GM11168 (cell line): Measurements from ENCODE around the gene IL36G.

Experiments used
- in situ Hi-C: fragments of 300-500 bp; cut with MboI; formaldehyde crosslinking; loops from one replicate; pipeline ENCODE4 v1.12.0; 2022; ENCODE audit warnings: low sequenced_read_pairs; ENCODE audit not compliant: unreplicated experiment

Gene IL36G

DNA sequence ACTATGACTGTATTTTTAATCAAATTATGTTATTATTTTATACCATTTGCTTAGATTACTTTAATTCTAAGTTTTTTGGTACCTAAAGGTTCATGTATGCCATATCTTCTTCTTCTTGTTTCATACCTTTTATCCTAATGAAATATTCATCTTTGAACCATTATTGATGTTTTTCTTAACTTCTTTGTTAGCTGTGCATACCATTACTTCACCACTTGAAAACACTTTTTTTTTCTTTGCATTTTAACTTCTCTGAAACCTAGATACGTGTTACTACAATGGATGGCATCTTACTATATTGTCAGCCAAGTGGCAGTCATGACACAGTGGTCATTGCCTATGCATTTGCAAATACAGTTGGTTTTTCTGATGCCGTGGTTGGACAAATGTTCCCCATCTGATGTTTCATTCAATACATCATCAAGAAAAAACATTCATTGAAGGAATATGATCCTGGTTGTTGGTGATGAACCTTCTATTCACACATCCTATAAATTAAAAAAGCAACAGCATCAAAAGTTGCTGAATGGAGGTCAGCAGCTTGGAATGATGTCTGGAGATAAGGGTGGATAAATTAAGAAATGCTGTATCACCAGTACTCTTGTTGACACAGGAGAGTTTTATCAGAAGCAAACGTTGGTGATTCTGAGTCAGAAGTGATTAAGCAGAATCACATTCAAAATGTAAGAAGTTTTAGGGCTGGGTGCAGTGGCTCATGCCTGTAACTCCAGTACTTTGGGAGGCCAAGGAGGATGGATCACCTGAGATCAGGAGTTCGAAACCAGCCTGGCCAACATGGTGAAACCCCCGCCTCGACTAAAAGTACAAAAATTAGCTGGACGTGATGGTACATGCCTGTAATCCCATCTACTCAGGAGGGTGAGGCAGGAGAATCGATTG, 34.9 kb downstream of the IL36G start:
- in situ Hi-C loops = no loop called here

DNA sequence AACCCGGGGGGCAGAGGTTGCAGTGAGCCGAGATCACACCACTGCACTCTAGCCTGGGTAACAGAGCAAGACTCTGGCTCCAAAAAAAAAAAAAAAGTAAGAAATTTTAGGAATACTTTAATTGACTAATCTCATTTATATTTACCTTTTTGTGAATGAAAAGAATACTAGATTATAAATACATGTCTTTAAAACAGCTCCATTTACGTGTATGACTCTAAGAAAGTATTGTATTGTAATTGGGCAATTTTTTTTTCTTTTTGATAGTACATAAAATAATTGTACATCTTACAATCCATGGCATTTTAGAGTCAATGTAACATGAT, 35.5 kb downstream of the IL36G start:
- in situ Hi-C loops = no loop called here

- in situ Hi-C loops = no loop called here
These were observed 36.3 kb downstream of the IL36G start for GRCh38 chr2:113014067-113014466.

GRCh38 chr2:113015042-113015441, 37.2 kb downstream of the IL36G start:
- in situ Hi-C loops = no loop called here

GRCh38 chr2:113015655-113016054, 37.8 kb downstream of the IL36G start:
- in situ Hi-C loops = no loop called here

DNA sequence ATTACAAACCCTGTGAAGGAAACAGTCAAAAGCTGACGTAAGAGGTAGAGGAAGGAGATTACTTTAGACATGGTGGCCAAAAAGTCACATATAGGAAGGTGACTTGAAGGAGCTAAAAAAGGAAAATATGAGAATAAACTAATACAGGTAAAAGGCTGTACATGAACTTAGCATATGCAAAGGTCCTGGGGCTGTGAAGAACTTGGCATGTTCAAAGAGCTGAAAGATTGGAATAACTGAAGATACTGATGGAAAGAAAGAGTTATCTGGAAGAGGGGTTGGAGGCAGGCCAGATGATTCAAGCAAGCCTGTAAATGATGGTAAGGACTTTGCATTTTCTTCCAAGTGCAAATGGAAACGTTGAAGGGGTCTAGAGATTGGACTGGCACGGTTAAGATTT, 40.7 kb downstream of the IL36G start:
- in situ Hi-C loops = no loop called here

DNA sequence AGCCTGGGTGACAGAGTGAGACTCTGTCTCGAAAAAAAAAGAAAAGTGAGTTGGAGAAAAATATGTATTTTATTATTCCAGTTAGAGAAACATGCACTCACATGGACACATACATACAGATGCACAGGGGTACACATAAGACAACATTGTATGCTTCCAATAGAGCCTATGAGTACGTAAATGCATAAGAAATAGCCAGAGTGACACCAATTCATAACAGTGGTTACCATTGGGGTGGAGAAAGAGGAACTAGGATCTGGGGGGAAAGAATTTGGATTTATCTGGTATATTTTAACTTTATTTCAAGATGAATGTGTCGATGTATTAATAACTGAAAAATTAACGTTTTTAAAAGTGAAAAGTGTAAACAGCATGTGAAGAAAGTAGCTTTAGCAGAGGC, 43.5 kb downstream of the IL36G start:
- in situ Hi-C loops = no loop called here

- in situ Hi-C loops = no loop called here
These were observed 47.0 kb downstream of the IL36G start for GRCh38 chr2:113024764-113025163.

GRCh38 chr2:113025737-113026136, 47.9 kb downstream of the IL36G start:
- in situ Hi-C loops = no loop called here

GRCh38 chr2:113027691-113028090, 49.9 kb downstream of the IL36G start:
- in situ Hi-C loops = no loop called here

DNA sequence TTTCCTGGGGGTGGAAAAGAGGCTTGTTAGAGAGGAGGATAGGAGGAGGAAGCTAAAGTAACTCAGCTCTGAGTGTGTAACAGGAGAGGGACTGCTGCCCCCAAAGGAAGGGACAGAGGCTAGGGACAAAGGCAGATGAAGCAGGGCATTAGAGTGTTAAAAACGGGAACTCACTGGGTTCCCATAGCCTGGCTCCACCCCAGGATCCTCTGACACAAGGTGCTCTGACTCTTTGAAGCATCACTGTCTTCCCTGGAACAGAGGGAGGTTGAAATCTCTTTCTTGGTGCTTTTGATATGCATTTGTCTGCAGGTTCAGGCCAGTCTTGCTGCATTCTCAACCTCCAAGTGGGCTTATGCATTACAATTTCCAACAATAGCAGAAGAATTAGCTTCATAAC, 50.3 kb downstream of the IL36G start:
- in situ Hi-C loops = no loop called here

DNA sequence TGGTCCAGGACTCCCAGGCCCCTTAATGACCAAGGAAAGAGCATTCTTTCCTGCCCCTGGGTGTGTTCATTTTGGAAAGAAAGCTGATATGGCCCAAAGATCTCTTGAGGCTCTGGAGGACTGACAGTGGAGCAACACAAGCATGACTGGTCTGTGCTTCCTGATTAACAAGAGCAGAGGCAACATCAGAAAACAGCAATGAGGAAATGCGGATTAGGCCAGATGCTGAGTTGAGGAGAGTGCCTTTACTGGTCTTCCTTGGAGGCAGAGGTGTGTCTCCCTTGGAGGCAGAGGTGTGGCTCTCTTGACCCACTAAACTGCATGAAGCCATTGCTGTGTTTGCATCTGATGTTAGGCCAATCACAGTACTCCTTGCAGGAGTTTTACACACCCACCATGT, 54.9 kb downstream of the IL36G start:
- in situ Hi-C loops = no loop called here

GRCh38 chr2:113034016-113034415, 56.2 kb downstream of the IL36G start:
- in situ Hi-C loops = no loop called here
